Measurements from ENCODE around the gene PPIF.

GRCh38 chr10:79356104-79356503, 8.8 kb downstream of the PPIF start:
- TF ChIP-seq EGR1 (IDR thresholded peaks at IDR 0.05): no peak
- TF ChIP-seq EP300 (IDR thresholded peaks at IDR 0.05; ENCODE audit: borderline replicate concordance): no peak
- TF ChIP-seq MAX (IDR thresholded peaks at IDR 0.05): no peak
